Mesenchymal stem cell (in vitro differentiated cells and primary cell): ENCODE data around the gene MAGEE1.

Experiments
- DNase-seq: peaks from one replicate; pipeline ENCODE4 v3.0.0-alpha.2; 2013
- H2AFZ ChIP-seq: one replicate; pipeline ENCODE4 v1.6.1; 2013; ENCODE audit warnings: low read depth, mild to moderate bottlenecking, control low read depth, inconsistent platforms, low read length, moderate library complexity
- H2AK5ac ChIP-seq: 2 replicates; pipeline ENCODE4 v1.6.1; 2013; ENCODE audit warnings: low read length, moderate library complexity, mild to moderate bottlenecking, inconsistent platforms; ENCODE audit not compliant: severe bottlenecking
- H2BK120ac ChIP-seq: one replicate; pipeline ENCODE4 v1.6.1; 2013; ENCODE audit warnings: low read depth, mild to moderate bottlenecking, inconsistent platforms, low read length, moderate library complexity
- H2BK12ac ChIP-seq, 2 experiments: one replicate each; pipeline ENCODE4 v1.6.1; 2013; ENCODE audit warnings: inconsistent platforms in 2 of 2, low read length in 2 of 2, mild to moderate bottlenecking in 2 of 2, moderate library complexity in 2 of 2, control low read depth in 1 of 2
- H2BK15ac ChIP-seq: one replicate; pipeline ENCODE4 v1.6.1; 2013; ENCODE audit warnings: mild to moderate bottlenecking, low read depth, inconsistent platforms; ENCODE audit not compliant: poor library complexity, severe bottlenecking
- H2BK5ac ChIP-seq: 2 replicates; pipeline ENCODE4 v1.6.1; 2013; ENCODE audit warnings: low read depth, mild to moderate bottlenecking, low read length, control low read depth, inconsistent platforms; ENCODE audit not compliant: poor library complexity, severe bottlenecking
- H3K14ac ChIP-seq, 2 experiments: one replicate each; pipeline ENCODE4 v1.6.1; 2013; ENCODE audit warnings: inconsistent platforms in 2 of 2, low read length in 2 of 2, control low read depth in 1 of 2, mild to moderate bottlenecking in 1 of 2, moderate library complexity in 1 of 2
- H3K18ac ChIP-seq, 2 experiments: one replicate each; pipeline ENCODE4 v1.6.1; 2013; ENCODE audit warnings: inconsistent platforms in 2 of 2, low read length in 2 of 2, control low read depth in 1 of 2, low read depth in 1 of 2, mild to moderate bottlenecking in 1 of 2
- H3K23ac ChIP-seq, 2 experiments: one replicate each; pipeline ENCODE4 v1.6.1; 2013; ENCODE audit warnings: inconsistent platforms in 2 of 2, low read length in 2 of 2, mild to moderate bottlenecking in 2 of 2, moderate library complexity in 2 of 2, control low read depth in 1 of 2
- H3K27ac ChIP-seq: 2 replicates; pipeline ENCODE4 v1.5.1; 2013; ENCODE audit warnings: mild to moderate bottlenecking, moderate library complexity, low read length, control low read depth, inconsistent platforms; ENCODE audit not compliant: poor library complexity, severe bottlenecking
- H3K27me3 ChIP-seq, 2 experiments: 2 replicates each; pipeline versions ENCODE4 v1.6.1 to v1.7.0; 2013; ENCODE audit warnings: low read length in 2 of 2, mild to moderate bottlenecking in 2 of 2, moderate library complexity in 2 of 2, control low read depth in 1 of 2, inconsistent platforms in 1 of 2; ENCODE audit not compliant: control insufficient read depth in 1 of 2, insufficient read depth in 1 of 2
- H3K36me3 ChIP-seq, 2 experiments: 2 replicates each; pipeline versions ENCODE4 v1.6.1 to v1.7.0; 2013; ENCODE audit warnings: low read length in 2 of 2, control low read depth in 1 of 2, inconsistent platforms in 1 of 2, low read depth in 1 of 2, mild to moderate bottlenecking in 1 of 2; ENCODE audit not compliant: insufficient read depth in 2 of 2, control insufficient read depth in 1 of 2
- H3K4ac ChIP-seq, 2 experiments: one replicate each; pipeline ENCODE4 v1.6.1; 2013; ENCODE audit warnings: inconsistent platforms in 2 of 2, low read length in 2 of 2, mild to moderate bottlenecking in 2 of 2, moderate library complexity in 2 of 2, control low read depth in 1 of 2, low read depth in 1 of 2
- H3K4me1 ChIP-seq: 2 replicates; pipeline ENCODE4 v1.6.1; 2013; ENCODE audit warnings: low read depth, low read length, control low read depth; ENCODE audit not compliant: control insufficient read depth, insufficient read depth
- H3K4me2 ChIP-seq: 2 replicates; pipeline ENCODE4 v1.6.1; 2013; ENCODE audit warnings: low read length, mild to moderate bottlenecking, inconsistent platforms; ENCODE audit not compliant: poor library complexity, severe bottlenecking
- H3K4me3 ChIP-seq, 2 experiments: 2 replicates each; pipeline versions ENCODE4 v1.5.1 to v1.7.0; 2013; ENCODE audit warnings: low read length in 2 of 2, mild to moderate bottlenecking in 2 of 2, control low read depth in 1 of 2, low read depth in 1 of 2; ENCODE audit not compliant: insufficient read depth in 1 of 2
- H3K79me1 ChIP-seq: replicated peaks from 2 replicates; pipeline ENCODE4 v1.6.1; 2013; ENCODE audit warnings: mild to moderate bottlenecking, control low read depth, low read length, inconsistent platforms; ENCODE audit not compliant: poor library complexity, severe bottlenecking
- H3K9ac ChIP-seq: 2 replicates; pipeline ENCODE4 v1.7.0; 2013; ENCODE audit warnings: mild to moderate bottlenecking, low read length, moderate library complexity
- H3K9me3 ChIP-seq: 2 replicates; pipeline ENCODE4 v1.7.0; 2013; ENCODE audit warnings: mild to moderate bottlenecking, low read length; ENCODE audit not compliant: control insufficient read depth
- H4K8ac ChIP-seq: one replicate; pipeline ENCODE4 v1.6.1; 2013; ENCODE audit warnings: inconsistent platforms, mild to moderate bottlenecking, low read length, moderate library complexity
- H4K91ac ChIP-seq: one replicate; pipeline ENCODE4 v1.6.1; 2013; ENCODE audit warnings: mild to moderate bottlenecking, low read length, inconsistent platforms
- WGBS: methylation state at CpG from one replicate; pipeline ENCODE4 v1.1.7; 2013; ENCODE audit warnings: mixed read lengths; 5-methylcytosine and 5-hydroxymethylcytosine counted together

MAGEE1 gene

GRCh38 chrX:76453737-76454406 is 26.4 kb downstream of the MAGEE1 start:
- Histone ChIP-seq H2BK5ac (no peak overlapping the region), H3K9ac (no peak overlapping the region), H3K4me3 (no peak overlapping the region), H2AK5ac (no peak overlapping the region), H2BK120ac (no peak overlapping the region), H3K36me3 (no peaks in the 10 kb centered on the region), H3K14ac (no peak overlapping the region), H3K79me1 (no peaks in the 10 kb centered on the region), H3K27ac (no peak overlapping the region), H2BK12ac (no peak overlapping the region), H3K9me3 (no peaks in the 10 kb centered on the region), H4K91ac (no peak overlapping the region), H4K8ac (no peak overlapping the region), H3K23ac (no peak overlapping the region), H3K4me1 (no peaks in the 10 kb centered on the region), H3K18ac (no peak overlapping the region), H2BK15ac (no peak overlapping the region), H3K4ac (no peak overlapping the region), H3K4me2 (no peak overlapping the region), H2AFZ (no peak overlapping the region), H3K27me3 (peaks cover 0 to 5% of the 10 kb centered on the region in 2 experiments)
- no peak for DNase-seq
- WGBS: 29% methylated on average over 2 of the region's 2 CpGs

DNA sequence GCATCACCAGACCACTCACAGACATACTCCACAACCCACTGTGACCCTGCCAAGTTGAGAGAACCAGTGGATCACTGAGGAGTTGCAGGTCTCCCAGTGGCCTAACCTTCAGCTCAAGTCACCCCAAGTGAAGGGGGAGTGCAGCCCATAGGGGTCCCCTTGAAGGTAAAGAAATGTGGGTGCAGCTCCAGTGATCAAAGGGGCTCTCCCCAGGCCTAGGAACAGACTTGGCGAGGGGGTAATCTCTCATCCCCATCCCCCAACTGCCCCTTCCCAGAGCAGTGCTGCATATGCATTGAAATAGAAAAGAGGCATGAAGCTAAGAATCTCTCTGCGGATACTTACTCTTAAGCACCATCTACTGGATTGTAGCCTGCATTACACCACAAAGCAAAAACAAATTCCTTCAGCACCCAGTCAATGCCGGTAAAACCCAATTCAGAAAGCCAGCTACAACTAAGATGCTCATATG is 27.0 kb downstream of the MAGEE1 start:
- H2AFZ ChIP-seq: no peak overlapping the region
- no peak overlapping the region for H3K9ac ChIP-seq
- no peak overlapping the region for H2BK120ac ChIP-seq
- WGBS: 14% methylated on average over 2 of the region's 3 CpGs
- DNase-seq: peak; percentile 0
- no peak overlapping the region for H3K27ac ChIP-seq
- no peak overlapping the region for H2BK15ac ChIP-seq
- no peak overlapping the region for H3K4me3 ChIP-seq
- no peaks in the 10 kb centered on the region for H3K36me3 ChIP-seq
- no peak overlapping the region for H3K14ac ChIP-seq
- H3K27me3 ChIP-seq: peaks cover 0 to 5% of the 10 kb centered on the region in 2 experiments
- no peak overlapping the region for H4K91ac ChIP-seq
- no peaks in the 10 kb centered on the region for H3K4me1 ChIP-seq
- H3K18ac ChIP-seq: no peak overlapping the region
- no peak overlapping the region for H3K4ac ChIP-seq
- H2BK5ac ChIP-seq: no peak overlapping the region
- H4K8ac ChIP-seq: no peak overlapping the region
- H3K79me1 ChIP-seq: no peaks in the 10 kb centered on the region
- H3K23ac ChIP-seq: no peak overlapping the region
- H2AK5ac ChIP-seq: no peak overlapping the region
- no peak overlapping the region for H3K4me2 ChIP-seq
- H2BK12ac ChIP-seq: no peak overlapping the region
- H3K9me3 ChIP-seq: no peaks in the 10 kb centered on the region

DNA sequence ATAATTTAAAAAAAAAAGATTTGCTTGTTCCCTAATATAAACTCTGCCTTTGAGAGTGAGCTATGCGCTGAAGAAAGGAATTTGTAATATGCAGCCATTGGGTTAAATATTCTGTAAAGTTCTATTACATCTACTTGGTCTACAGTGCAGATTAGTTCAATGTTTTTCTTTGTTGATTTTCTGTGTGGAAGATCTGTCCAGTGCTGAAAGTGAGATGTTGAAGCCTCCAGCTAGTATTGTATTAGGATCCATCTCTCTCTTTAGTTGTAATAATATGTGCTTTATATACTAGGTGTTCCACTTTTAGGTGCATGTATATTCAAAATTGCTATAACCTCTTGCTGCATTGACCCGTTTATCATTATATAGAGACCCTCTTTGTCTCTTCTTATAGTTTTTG is 49.8 kb downstream of the MAGEE1 start:
- Histone ChIP-seq H2BK5ac (no peak overlapping the region), H3K9ac (no peak overlapping the region), H3K36me3 (no peaks in the 10 kb centered on the region), H4K91ac (no peak overlapping the region), H3K4me1 (no peaks in the 10 kb centered on the region), H3K27ac (no peak overlapping the region), H2BK15ac (no peak overlapping the region), H3K14ac (no peak overlapping the region), H2AK5ac (no peak overlapping the region), H2BK120ac (no peak overlapping the region), H3K4me2 (no peak overlapping the region), H3K18ac (no peak overlapping the region), H3K9me3 (peaks cover 5% of the 10 kb centered on the region), H4K8ac (no peak overlapping the region), H3K4ac (no peak overlapping the region), H3K27me3 (no peaks in the 10 kb centered on the region), H3K79me1 (no peaks in the 10 kb centered on the region), H2BK12ac (no peak overlapping the region), H2AFZ (no peak overlapping the region), H3K23ac (no peak overlapping the region), H3K4me3 (no peak overlapping the region)
- WGBS: no CpG with 5 or more reads among the region's 2 CpGs
- no peak for DNase-seq
